ENCODE data around the gene IGFBPL1.

DNA sequence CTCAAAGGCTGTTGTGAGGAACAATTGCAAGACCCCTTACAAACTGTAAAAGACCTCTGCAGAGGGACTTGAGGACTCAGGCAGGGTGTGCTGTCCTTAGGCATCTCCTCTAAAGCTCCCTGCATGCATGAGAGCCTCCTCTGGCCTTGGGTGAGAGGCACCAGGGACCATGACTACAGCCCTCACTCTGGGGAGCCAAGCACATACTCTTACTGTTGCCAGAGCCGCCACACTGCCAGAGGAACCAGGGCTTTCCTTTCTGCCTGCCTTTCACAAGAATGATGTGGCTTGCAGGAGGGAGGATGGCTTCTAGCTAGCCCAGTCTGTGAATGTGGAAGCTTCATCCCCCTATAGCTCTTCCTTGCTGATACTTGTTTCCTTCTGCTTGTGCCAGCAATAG is 5.9 kb downstream of the IGFBPL1 start:
- TF ChIP-seq, protein P1, sequence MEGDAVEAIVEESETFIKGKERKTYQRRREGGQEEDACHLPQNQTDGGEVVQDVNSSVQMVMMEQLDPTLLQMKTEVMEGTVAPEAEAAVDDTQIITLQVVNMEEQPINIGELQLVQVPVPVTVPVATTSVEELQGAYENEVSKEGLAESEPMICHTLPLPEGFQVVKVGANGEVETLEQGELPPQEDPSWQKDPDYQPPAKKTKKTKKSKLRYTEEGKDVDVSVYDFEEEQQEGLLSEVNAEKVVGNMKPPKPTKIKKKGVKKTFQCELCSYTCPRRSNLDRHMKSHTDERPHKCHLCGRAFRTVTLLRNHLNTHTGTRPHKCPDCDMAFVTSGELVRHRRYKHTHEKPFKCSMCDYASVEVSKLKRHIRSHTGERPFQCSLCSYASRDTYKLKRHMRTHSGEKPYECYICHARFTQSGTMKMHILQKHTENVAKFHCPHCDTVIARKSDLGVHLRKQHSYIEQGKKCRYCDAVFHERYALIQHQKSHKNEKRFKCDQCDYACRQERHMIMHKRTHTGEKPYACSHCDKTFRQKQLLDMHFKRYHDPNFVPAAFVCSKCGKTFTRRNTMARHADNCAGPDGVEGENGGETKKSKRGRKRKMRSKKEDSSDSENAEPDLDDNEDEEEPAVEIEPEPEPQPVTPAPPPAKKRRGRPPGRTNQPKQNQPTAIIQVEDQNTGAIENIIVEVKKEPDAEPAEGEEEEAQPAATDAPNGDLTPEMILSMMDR (IDR thresholded peaks at IDR 0.05) = no peak
- no peak for TF ChIP-seq EZH2 (IDR thresholded peaks at IDR 0.05; ENCODE audit: borderline replicate concordance, insufficient read depth, low read depth, low read length, poor library complexity, severe bottlenecking)

Measured in B cell (primary cell).